IPS-11a (cell line): ENCODE measurements around the gene RIOK2.

Experiments used
- H3K4me3 ChIP-seq: one replicate; pipeline ENCODE4 v1.5.1; 2013; ENCODE audit warnings: low read depth, low read length, control low read depth

Gene RIOK2

GRCh38 chr5:97127727-97128126 is 55.3 kb downstream of the RIOK2 start:
- no peak overlapping the region for H3K4me3 ChIP-seq

GRCh38 chr5:97125125-97125683 is 57.8 kb downstream of the RIOK2 start:
- H3K4me3 ChIP-seq = no peak overlapping the region

- H3K4me3 ChIP-seq = no peak overlapping the region
These were observed 58.7 kb downstream of the RIOK2 start for GRCh38 chr5:97124335-97124734.

GRCh38 chr5:97121848-97122247 is 61.2 kb downstream of the RIOK2 start:
- no peak overlapping the region for H3K4me3 ChIP-seq

- H3K4me3 ChIP-seq = no peak overlapping the region
These were observed 62.9 kb downstream of the RIOK2 start for GRCh38 chr5:97120195-97120594.

- H3K4me3 ChIP-seq = no peak overlapping the region
These were observed 64.0 kb downstream of the RIOK2 start for GRCh38 chr5:97119007-97119390.

GRCh38 chr5:97118261-97119006 is 64.6 kb downstream of the RIOK2 start:
- no peak overlapping the region for H3K4me3 ChIP-seq

- no peak overlapping the region for H3K4me3 ChIP-seq
These were observed 67.1 kb downstream of the RIOK2 start for GRCh38 chr5:97115932-97116331.

- no peak overlapping the region for H3K4me3 ChIP-seq
These were observed 70.8 kb downstream of the RIOK2 start for GRCh38 chr5:97112230-97112629.

- H3K4me3 ChIP-seq = no peak overlapping the region
These were observed 71.4 kb downstream of the RIOK2 start for GRCh38 chr5:97111616-97112015.

- H3K4me3 ChIP-seq = no peak overlapping the region
These were observed 72.0 kb downstream of the RIOK2 start for GRCh38 chr5:97111004-97111403.
